Activated T-cell treated with anti-CD3 and anti-CD28 coated beads for 4 hours (primary cell): Measurements from ENCODE around the gene KMO.
A peak's percentile ranks its signal among the peaks of the same experiment; 100 is the strongest.

ENCODE experiments used
- DNase-seq: peaks from one replicate; pipeline ENCODE4 v3.0.0-alpha.2; 2020

Gene KMO

DNA sequence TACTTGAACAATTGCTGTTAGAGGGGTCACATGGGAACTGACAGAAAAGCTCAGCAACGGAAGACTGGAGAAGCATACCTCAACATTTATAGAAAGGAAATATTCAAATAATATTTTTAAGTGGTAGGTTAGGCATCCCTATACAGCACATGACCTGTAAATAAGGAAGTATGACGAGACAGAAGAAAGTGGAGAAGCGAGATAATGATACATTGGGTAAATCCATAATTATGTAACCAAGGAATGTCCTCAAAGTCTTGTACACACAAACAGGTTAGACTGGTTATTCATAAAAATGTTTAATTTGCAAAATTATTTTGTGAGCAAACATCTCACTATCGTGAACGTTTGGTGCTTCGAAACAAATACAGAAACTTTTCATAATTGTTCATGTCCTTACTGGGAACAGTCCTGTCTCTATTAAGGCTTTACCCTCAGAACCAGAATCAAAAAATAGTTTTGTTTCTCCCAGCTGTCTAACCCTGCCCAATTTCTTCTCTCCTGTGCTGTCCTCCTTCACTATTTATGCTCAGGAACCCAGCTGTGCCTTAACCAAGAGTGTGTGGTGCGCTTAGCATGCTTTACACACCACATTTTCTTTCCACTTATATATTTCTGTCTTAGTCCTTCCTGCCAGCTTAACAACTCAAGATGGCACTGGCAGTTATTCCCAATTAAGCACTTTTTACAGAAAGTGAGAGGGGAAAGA, 10.2 kb downstream of the KMO start:
- no peak for DNase-seq

DNA sequence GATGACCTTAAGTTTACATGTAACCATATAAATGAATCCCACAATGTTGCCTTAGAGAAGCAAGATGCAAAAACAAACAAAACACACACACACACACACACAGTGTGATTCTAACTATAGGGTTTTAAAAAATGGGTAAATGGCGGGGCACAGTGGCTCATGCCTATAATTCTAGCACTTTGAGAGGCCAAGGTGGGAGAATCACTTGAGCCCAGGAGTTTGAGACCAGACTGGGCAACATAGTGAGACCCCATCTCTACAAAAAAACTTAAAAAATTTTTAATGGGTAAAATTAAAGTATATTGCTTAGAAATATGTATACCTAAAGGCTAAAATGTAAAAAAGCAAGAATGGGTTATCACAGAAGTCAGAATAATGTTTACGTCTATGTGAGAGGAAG, 15.8 kb downstream of the KMO start:
- no peak for DNase-seq

DNA sequence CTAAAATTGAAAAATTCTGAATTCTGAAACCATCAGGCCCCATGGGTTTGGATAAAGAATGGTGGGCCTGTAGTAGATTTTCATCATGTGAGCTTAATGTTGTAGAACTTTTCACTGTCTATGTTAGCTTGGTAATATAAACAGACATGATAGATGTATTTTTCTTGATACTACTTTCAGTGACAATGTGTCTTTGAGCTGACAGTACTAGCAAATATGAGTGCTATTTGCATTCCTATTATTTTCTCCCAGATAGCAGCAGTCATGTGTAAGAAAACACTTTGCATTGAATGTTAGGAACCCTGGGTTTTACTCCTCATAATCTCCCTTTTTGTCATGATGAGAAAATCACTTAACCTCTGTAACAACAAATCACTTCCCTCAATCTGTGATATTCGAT, 18.1 kb downstream of the KMO start:
- DNase-seq: no peak

DNA sequence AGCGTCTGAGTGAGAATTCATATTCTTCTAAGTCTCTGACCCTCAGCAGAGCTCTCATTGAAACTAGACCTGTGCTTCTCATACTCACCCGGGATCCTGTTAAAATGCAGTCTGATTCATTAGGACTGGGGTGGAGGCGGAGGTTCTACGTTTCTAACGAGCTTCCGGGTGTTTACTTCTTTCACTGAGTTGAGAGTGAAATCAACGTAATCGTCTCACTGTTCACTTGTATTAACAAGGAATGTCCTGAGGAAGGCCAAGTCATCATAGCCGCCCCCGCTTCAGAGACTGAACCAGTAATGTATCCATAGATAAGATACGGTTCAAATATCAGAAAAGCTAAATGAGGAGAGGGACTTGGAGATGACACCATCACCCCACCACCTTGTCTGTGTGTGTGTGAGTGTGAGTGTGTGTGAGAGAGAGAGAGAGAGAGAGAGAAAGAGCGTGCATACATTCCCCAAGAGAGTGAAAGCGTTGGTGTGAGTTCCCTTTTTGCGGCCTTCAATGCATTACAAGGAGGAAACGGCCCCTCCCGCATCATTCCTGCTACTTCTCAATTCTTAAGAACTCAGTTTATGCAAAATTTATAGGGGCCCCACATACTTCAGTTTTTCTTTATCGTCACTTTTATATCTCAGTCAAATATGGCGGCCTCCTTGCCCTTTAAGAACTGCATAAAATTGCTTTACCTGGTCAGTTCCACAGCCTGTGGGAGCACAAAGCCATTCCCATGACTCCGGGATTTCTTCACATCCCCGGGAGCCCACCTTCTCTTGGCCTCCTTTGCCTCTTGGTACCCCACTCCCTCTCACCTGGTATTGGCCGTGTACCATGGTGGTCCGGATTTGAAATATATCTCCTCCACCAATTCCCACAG, 19.8 kb downstream of the KMO start:
- DNase-seq: peak; percentile 30

DNA sequence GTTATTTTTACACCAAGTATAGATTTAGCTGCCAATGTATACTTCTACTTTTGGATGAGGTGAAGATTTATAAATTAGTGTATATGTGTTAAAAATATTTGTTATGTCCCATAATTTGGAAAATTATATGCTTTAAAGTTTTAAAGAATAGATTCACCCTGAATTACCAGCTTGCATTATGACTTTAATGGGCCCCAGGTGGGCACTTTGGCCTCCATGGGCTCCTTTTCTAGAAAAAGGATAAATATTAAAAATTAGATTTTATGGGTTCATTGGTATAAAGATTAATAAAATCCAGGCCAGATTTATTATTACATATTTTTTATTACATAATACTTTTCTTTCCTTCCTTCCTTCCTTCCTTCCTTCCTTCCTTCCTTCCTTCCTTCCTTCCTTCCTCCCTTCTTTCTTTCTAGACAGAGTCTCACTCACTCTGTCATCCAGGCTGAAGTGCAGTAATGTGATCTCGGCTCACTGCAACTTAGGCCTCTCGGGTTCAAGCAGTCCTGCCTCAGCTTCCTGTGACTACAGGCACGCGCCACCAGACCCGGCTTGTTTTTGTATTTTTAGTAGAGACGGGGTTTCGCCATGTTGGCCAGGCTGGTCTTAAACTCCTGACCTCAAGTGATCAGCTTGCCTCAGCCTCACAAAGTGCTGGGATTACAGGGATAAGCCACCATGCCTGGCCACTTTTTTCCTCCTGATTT, 21.9 kb downstream of the KMO start:
- no peak for DNase-seq

DNA sequence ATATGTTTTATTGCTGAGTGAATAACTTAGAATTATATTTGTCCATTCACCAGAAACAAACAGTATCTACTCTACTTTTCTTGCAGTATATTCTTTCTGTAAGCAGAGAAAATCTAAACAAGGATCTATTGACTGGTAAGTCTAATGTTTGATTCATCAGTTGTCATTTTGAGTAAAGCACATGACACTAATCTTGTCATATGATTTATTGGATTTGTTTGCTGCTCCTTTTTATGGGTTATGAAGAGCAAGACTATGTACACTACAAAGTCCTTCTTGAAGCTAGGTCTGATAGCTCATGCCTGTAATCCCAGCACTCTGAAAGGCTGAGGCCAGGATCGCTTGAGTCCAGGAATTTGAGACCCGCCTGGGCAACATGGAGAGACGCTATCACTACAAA, 23.3 kb downstream of the KMO start:
- DNase-seq: no peak

DNA sequence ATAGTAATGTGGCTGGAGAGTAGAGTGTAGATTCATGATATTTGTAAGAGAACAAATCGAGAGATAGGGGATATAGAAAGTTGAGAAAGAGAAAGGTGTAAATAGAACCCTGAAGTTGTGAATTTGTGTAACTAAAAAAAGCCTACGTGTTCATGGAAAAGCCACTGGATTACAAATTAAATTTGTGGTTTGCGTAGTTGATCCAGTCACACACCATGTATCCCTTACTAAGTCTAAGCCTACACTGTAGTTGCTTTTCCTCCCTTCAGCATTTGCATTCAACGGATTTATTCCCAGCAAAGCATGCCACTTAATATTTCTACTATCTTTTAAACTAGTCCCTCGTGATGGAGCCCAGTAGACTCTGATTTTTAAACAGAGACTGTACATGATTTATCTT, 24.9 kb downstream of the KMO start:
- no peak for DNase-seq

DNA sequence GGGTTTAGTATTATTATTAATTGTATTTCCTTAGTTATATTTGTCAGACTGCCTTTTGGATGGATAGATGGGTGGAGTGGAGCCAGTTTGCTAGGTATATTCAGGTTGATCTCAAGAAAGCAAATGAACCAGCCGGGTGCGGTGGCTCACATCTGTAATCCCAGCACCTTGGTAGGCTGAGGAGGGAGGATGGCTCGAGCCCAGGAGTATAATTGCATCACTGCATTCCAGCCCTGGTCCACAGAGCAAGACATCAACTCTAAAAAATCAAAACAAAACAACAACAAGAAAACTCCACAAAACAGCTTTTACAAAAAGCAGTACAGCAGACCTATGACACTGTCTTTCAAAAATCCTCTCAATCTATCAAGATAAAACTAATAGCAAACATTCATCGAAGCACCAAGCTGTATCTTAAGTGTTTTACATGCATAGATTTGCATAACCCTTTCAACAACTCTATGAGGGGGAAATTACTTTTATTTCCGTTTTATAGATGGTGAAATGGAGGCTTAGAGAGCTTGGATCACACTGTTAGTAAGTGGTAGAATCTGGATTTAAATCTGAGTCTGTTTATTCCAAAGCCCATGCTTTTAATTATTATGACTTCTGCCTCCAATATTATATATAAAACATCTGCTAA, 25.5 kb downstream of the KMO start:
- DNase-seq: no peak

DNA sequence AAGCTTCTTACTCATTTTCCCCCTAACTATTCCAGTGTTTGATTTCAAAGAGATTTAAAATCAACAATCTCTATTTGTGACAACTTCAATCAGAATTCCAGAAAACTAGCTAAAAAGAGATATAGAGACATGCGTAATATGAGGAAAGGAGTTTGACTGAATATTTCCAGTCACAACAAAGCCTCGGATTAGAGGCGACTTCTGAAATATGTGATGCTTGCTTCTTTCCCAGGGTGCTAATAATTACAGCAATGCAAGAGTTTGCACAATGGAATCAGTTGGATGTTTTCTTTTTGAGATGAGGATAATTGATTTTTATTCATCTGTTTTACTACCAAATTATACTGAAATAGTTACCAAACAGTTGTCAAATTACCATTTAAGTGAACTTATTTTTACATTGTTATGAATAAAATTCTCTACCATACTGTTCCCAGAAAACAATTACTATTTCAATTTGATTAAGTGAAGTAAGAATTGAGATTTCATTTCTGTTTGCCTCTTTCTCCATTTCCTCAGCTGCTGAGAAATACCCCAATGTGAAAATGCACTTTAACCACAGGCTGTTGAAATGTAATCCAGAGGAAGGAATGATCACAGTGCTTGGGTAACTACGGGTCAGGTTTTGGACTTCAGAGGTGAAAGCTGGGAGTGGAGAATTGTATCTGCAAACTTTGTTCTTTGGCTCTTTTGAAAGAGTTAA, 28.1 kb downstream of the KMO start:
- no peak for DNase-seq

DNA sequence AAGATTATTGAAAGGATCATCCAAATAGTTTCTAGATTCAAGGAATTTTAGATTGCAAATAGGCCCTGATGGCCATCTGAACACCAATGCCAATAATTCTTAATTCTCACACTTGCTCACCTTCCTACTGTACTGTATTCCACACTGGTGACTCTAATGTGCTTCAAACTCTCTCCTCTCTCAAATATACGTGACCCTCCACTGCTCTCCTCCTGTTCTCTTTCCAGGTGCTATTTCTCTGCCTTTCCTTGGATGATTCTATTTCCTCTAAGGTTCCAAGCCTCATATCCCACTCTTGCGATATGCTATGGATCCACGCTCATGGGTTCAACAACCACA, 28.6 kb downstream of the KMO start:
- DNase-seq: no peak

DNA sequence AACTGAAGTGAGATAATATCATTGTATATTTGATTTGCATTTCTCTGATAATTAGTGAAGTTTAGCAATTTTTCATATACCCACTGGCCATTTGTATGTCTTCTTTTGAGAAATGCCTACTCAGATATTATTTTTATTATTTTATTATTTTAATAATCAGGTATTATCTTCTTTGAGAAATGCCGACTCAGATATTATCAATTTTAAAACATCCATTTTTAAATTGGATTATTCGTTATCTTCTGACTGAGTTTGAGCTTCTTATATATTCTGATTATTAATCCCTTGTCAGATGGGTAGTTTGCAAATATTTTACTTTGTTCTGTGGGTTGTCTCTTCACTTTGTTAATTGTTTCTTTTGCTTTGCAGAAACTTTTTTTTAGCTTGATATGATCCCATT, 37.7 kb downstream of the KMO start:
- no peak for DNase-seq

DNA sequence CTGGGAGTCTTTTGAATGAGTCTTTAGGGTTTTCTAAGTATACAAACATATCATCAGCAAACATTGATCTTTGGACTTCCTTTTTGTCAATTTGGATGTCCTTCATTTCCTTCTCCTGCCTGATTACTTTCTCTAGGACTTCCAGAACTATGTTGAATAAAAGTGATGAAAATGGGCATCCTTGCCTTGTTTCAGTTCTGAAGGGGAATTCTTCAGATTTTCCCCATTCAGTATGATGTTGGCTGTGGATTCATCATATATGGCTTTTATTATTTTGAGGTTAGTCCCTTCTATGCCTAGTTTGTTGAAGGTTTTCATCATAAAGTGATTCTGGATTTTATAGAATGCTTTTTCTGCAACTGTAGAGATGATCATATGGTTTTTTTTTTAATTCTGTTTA, 42.0 kb downstream of the KMO start:
- DNase-seq: no peak

DNA sequence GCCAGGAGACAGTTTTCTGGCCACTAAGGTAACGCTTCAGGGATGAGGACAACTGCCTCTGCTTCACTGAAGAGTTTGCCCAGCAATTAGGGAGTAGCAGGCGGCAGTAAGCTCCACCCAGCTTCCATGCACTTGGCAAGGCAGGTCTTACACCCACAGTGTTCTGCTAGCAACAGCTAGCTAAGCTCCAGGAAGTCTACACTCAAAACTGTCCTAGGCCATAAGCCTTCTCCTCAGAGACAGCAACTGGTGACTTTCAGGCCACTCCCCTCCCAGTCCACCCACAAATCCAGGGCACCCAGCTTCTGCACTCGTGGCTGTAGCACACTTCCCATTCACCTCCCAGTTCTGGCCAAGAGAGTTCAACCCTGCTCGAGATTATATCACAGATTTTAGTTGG, 47.3 kb downstream of the KMO start:
- DNase-seq: no peak

DNA sequence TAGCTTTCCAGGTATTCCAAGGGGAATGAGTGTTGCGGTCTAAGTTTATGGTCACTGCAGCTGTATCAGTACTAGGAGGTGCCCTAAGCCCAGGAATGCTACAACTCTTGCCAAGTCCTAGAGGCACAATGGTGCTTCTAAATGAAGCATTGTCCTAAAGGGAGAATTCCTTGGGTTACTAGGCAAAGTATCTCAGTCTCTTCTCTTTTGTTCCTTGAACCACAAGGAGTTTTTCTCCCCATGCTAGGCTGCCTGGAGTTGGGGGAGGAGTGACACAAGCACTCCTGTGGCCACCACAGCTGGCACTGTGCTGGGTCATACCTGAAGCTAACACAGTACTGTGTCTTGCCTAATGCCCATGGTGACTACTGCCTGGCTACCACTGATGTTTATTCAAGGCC, 50.7 kb downstream of the KMO start:
- DNase-seq: no peak

DNA sequence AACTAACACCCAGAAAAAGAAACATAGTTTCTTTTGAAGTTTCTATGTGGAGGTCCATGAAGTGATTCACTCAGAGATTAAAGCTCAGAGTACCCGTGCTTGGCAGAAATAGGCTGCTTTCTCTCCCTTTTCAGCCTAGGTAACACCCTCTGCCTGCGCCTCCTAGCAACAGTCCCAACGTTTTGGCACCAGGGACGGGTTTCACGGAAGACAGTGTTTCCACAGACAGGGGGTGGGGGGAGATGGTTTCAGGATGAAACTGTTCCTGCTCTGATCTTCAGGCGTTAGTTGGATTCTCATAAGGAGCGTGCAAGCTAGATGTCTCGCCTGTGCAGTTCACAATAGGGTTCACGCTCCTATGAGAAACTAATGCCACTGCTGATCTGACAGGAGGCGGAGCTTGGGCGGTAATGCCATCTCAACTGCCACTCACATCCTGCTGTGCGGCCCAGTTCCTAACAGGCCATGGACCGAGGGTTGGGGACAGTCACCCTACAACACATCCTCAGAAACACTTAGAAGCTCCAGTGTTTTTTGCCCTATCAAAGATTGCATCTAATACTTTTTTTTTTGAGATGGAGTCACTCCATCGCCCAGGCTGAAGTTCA, 54.8 kb downstream of the KMO start:
- DNase-seq: no peak

DNA sequence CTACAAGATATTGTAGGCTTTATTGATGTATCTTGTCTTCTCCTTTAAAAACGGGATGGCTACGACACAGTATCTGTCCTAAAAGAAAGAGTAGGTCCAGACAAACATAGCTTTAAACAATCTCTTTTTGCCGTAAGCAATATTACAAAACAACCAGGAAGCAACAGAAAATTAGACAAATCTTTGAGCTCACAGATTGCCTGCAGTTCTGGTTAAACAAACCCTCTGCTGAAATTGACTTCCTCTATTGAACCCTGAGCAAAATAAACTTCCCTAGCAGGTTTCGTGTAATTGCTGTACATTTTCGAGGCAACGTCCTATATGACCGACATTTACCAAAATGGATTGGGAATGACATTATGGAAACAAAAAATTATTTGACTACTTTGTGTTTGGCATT, 57.3 kb downstream of the KMO start:
- no peak for DNase-seq

DNA sequence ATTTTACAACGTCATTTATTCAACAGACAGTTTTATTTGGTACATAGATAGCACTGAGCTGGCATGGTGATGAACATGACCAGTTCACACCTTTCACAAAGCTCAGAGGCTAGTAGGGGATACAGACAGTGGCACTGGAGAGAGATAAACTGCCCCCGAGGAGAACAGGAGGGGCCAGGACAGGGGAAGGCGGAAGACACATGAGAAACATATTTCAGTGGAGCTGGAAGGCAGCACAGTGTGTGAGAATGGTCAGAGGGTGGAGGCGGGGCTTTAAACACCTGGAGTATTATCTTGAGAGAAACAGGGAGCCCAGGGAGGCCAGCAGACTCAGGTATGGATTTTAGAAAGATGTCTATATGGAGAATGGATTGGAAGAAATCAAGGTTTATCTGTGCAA, 58.5 kb downstream of the KMO start:
- DNase-seq: no peak

DNA sequence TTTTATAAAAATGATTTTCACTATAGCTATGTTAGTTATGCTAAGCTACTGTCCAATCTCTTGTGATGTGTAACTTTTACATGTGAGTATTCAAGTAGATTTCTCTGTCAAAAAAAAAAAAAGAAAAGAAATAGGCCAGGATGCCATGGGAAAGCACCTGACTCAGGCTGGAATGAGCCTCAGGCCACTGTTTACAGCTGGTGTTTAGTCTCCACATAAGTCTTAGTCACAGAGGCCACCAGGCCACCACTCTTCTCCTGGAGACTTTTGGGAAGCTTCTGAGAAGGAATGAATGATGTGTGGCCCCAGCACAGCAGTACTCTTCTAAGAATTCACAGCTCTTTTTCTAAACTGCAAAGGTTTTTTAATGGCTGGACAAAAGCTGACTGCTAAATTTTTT, 59.1 kb downstream of the KMO start:
- DNase-seq: no peak

DNA sequence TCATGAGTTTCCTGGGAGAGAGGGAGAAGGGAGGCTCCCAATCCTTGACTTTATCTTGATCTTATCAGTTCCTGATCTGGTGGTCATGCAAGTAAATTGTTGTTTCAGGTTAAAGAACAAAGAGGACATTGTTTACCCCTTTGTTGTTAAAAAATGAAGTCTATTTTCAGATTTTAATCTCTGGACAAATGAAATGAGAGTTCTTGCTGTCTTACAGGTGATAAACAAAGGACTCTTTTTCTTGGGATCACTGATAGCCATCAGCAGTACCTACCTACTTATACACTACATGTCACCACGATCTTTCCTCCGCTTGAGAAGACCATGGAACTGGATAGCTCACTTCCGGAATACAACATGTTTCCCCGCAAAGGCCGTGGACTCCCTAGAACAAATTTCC, 59.6 kb downstream of the KMO start:
- DNase-seq: no peak

DNA sequence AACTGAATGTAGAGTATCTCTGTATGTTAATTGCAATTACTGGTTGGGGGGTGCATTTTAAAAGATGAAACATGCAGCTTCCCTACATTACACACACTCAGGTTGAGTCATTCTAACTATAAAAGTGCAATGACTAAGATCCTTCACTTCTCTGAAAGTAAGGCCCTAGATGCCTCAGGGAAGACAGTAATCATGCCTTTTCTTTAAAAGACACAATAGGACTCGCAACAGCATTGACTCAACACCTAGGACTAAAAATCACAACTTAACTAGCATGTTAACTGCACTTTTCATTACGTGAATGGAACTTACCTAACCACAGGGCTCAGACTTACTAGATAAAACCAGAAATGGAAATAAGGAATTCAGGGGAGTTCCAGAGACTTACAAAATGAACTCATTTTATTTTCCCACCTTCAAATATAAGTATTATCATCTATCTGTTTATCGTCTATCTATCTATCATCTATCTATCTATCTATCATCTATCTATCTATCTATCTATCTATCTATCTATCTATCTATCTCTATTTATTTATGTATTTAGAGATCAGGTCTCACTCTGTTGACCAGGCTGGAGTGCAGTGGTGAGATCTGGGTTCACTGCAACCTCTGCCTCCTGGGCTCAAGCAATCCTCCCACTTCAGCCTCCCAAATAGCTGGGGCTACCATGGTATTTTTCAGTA, 60.2 kb downstream of the KMO start:
- DNase-seq: no peak

DNA sequence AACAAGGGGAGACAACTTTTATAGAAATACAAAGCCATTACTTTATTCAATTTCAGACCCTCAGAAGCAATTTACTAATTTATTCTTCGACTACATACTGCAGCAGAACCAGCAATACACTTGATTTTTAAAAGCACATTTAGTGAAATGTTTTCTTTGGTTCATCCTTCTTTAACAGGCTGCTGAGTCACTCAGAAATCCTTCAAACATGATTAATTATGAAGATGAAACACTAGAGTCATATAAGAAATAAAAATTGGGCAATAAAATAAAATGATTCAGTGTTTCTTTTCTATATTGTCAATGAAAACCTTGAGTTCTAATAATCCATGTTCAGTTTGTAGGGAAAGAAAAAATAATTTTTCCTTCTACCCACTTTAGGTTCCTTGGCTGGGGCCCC, 61.0 kb downstream of the KMO start:
- no peak for DNase-seq

DNA sequence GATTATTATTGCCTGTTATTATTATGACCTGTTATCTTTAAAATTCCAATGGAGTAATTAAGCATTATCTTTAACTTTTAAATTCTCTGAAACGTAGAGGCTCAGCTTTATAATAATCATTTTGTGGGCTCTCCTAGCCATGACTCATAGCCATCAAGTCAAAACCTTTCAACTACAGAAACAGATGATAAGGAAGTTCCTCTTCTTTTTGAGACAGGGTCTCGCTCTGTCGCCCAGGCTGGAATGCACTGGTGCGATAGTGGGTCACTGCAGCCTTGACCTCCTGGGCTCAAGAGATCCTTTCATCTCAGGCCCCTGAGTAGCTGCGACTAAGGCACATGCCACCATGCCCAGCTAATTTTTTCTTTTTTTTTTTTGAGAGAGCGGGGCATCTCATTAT, 64.5 kb downstream of the KMO start:
- no peak for DNase-seq
